Trophoblast cell (in vitro differentiated cells and primary cell): ENCODE data around the gene CAMK2A.

Experiments
- DNase-seq, 2 donors: peaks; one replicate each; pipeline ENCODE4 v3.0.0-alpha.2; 2016
- H2AFZ ChIP-seq: 2 replicates; pipeline ENCODE4 v1.6.1; 2013; ENCODE audit warnings: low read length, moderate library complexity, mild to moderate bottlenecking; ENCODE audit not compliant: insufficient read depth, poor library complexity
- H2AK5ac ChIP-seq: 2 replicates; pipeline ENCODE4 v1.6.1; 2013; ENCODE audit warnings: mild to moderate bottlenecking, low read length
- H2BK120ac ChIP-seq: 2 replicates; pipeline ENCODE4 v1.6.1; 2013; ENCODE audit warnings: low read length, mild to moderate bottlenecking, moderate library complexity; ENCODE audit not compliant: insufficient read depth, poor library complexity
- H2BK12ac ChIP-seq: 2 replicates; pipeline ENCODE4 v1.6.1; 2013; ENCODE audit warnings: mild to moderate bottlenecking, low read length, moderate library complexity
- H2BK5ac ChIP-seq: 2 replicates; pipeline ENCODE4 v1.6.1; 2013; ENCODE audit warnings: low read length, low read depth, moderate library complexity, mild to moderate bottlenecking; ENCODE audit not compliant: poor library complexity
- H3K14ac ChIP-seq: 2 replicates; pipeline ENCODE4 v1.6.1; 2013; ENCODE audit warnings: mild to moderate bottlenecking, low read length
- H3K18ac ChIP-seq: 2 replicates; pipeline ENCODE4 v1.6.1; 2013; ENCODE audit warnings: mild to moderate bottlenecking, low read length
- H3K23ac ChIP-seq: 2 replicates; pipeline ENCODE4 v1.6.1; 2013; ENCODE audit warnings: low read length
- H3K27ac ChIP-seq: 2 replicates; pipeline ENCODE4 v1.5.1; 2013; ENCODE audit warnings: low read depth, mild to moderate bottlenecking, inconsistent platforms, low read length, moderate library complexity
- H3K27me3 ChIP-seq: 2 replicates; pipeline ENCODE4 v1.6.1; 2013; ENCODE audit warnings: inconsistent platforms, mild to moderate bottlenecking, low read length, moderate library complexity; ENCODE audit not compliant: insufficient read depth
- H3K36me3 ChIP-seq, 2 experiments: 1 replicate in 1 of 2; 2 replicates in 1 of 2; pipeline ENCODE4 v1.6.1; 2013; ENCODE audit warnings: low read length in 2 of 2, mild to moderate bottlenecking in 2 of 2, moderate library complexity in 1 of 2; ENCODE audit not compliant: insufficient read depth in 2 of 2, control insufficient read depth in 1 of 2
- H3K4ac ChIP-seq: 2 replicates; pipeline ENCODE4 v1.6.1; 2013; ENCODE audit warnings: low read depth, mild to moderate bottlenecking, low read length, moderate library complexity
- H3K4me1 ChIP-seq, 2 experiments: 1 replicate in 1 of 2; 2 replicates in 1 of 2; pipeline ENCODE4 v1.6.1; 2013; ENCODE audit warnings: low read length in 2 of 2, mild to moderate bottlenecking in 2 of 2, moderate library complexity in 1 of 2; ENCODE audit not compliant: insufficient read depth in 2 of 2, control insufficient read depth in 1 of 2
- H3K4me2 ChIP-seq: 2 replicates; pipeline ENCODE4 v1.6.1; 2013; ENCODE audit warnings: inconsistent platforms, mild to moderate bottlenecking, low read length, moderate library complexity
- H3K4me3 ChIP-seq: 2 replicates; pipeline ENCODE4 v1.5.1; 2013; ENCODE audit warnings: mild to moderate bottlenecking, low read depth, low read length, inconsistent platforms
- H3K79me1 ChIP-seq: one replicate; pipeline ENCODE4 v1.6.1; 2013; ENCODE audit warnings: low read length
- H3K79me2 ChIP-seq: 2 replicates; pipeline ENCODE4 v1.6.1; 2013; ENCODE audit warnings: low read length, mild to moderate bottlenecking; ENCODE audit not compliant: control insufficient read depth, insufficient read depth, poor library complexity
- H3K9ac ChIP-seq: 2 replicates; pipeline ENCODE4 v1.6.1; 2013; ENCODE audit warnings: mild to moderate bottlenecking, low read length
- H3K9me3 ChIP-seq: 2 replicates; pipeline ENCODE4 v1.6.1; 2013; ENCODE audit warnings: low read depth, mild to moderate bottlenecking, control low read depth, inconsistent platforms, low read length; ENCODE audit not compliant: insufficient read depth
- H4K12ac ChIP-seq: 2 replicates; pipeline ENCODE4 v1.6.1; 2013; ENCODE audit warnings: low read depth, mild to moderate bottlenecking, low read length, moderate library complexity
- H4K8ac ChIP-seq: 2 replicates; pipeline ENCODE4 v1.6.1; 2013; ENCODE audit warnings: low read depth, mild to moderate bottlenecking, low read length, moderate library complexity
- H4K91ac ChIP-seq: one replicate; pipeline ENCODE4 v1.6.1; 2013; ENCODE audit warnings: low read depth, mild to moderate bottlenecking, low read length, moderate library complexity
- WGBS: extraction: QIAGEN DNeasy Blood & Tissue Kit; methylation state at CpG from one replicate; pipeline ENCODE4 v1.1.7; 2013; ENCODE audit warnings: missing lambda C conversion rate; ENCODE audit not compliant: insufficient read length, insufficient coverage; ENCODE audit errors: extremely low coverage; 5-methylcytosine and 5-hydroxymethylcytosine counted together

Gene CAMK2A

GRCh38 chr5:150305095-150305494, 15.5 kb upstream of the CAMK2A start:
- no peak overlapping the region for H2BK5ac ChIP-seq

DNA sequence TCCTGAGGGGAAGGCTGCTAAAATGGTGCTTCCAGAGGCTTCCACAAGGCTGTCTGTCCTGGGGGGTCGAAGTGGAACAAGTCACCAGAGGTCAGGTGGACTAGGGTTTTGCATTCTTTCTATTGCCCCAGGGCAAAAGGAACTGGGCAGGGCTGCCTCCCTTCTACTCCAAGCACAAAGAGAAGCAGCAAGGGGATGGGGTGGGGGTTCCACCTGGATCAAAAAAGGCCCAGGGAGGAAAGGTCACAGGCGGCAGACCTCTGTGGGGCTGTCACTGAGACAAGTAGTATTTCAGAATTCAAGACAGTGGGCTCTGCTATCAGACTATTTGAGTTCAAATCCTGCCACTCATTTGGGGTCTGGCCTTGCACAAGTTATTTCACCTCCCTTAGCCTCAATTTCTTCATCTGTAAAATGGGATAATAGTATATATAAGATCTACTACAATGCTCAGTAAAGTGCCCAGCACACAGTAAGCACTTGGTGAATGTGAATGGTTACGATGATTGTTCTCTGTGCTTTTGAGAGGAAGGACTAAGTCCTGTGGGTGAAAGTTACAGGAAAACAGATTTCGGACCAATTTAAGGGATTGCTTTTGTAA, 15.0 kb upstream of the CAMK2A start:
- DNase-seq: no peak
- Histone ChIP-seq H3K36me3 (no peaks in the 10 kb centered on the region), H3K4me2 (peak overlapping the region; percentile 7), H3K23ac (no peak overlapping the region), H3K9ac (no peak overlapping the region), H3K9me3 (no peaks in the 10 kb centered on the region), H3K79me2 (peaks cover 2% of the 10 kb centered on the region), H2BK120ac (no peak overlapping the region), H3K79me1 (peaks cover 14% of the 10 kb centered on the region), H2AK5ac (peak overlapping the region; percentile 14), H3K4me1 (peaks cover 22 to 23% of the 10 kb centered on the region in 2 experiments), H4K8ac (no peak overlapping the region), H4K12ac (no peak overlapping the region), H3K27ac (peak overlapping the region; percentile 38), H4K91ac (peak overlapping the region; percentile 2), H3K18ac (peak overlapping the region; percentile 56), H3K4ac (no peak overlapping the region), H2BK12ac (no peak overlapping the region), H3K4me3 (no peak overlapping the region), H2BK5ac (peak overlapping the region; percentile 18), H3K14ac (no peak overlapping the region), H3K27me3 (no peaks in the 10 kb centered on the region), H2AFZ (no peak overlapping the region)
- no CpG with 5 or more reads among the region's 4 CpGs for WGBS

More at GRCh38 chr5:150305095-150305494, 15.5 kb upstream of the CAMK2A start:
- H3K9ac ChIP-seq: no peak overlapping the region
- peaks cover 22 to 23% of the 10 kb centered on the region in 2 experiments for H3K4me1 ChIP-seq
- no peak overlapping the region for H2BK120ac ChIP-seq
- H3K4me3 ChIP-seq: no peak overlapping the region
- H3K23ac ChIP-seq: no peak overlapping the region
- no peak overlapping the region for H2AK5ac ChIP-seq
- H2AFZ ChIP-seq: no peak overlapping the region
- no peak for DNase-seq
- H3K4me2 ChIP-seq: no peak overlapping the region
- H4K91ac ChIP-seq: no peak overlapping the region
- no peak overlapping the region for H3K4ac ChIP-seq
- no peaks in the 10 kb centered on the region for H3K9me3 ChIP-seq
- no peak overlapping the region for H4K12ac ChIP-seq
- H3K79me1 ChIP-seq: peaks cover 14% of the 10 kb centered on the region
- H3K27me3 ChIP-seq: no peaks in the 10 kb centered on the region
- peak overlapping the region; percentile 14 for H3K27ac ChIP-seq
- no peak overlapping the region for H4K8ac ChIP-seq
- no CpG with 5 or more reads among the region's 2 CpGs for WGBS
- H2BK12ac ChIP-seq: no peak overlapping the region
- no peaks in the 10 kb centered on the region for H3K36me3 ChIP-seq
- no peak overlapping the region for H3K14ac ChIP-seq
- H3K18ac ChIP-seq: no peak overlapping the region
- peaks cover 2% of the 10 kb centered on the region for H3K79me2 ChIP-seq

- peaks cover 12% of the 10 kb centered on the region for H3K79me1 ChIP-seq
- H2BK5ac ChIP-seq: peak overlapping the region; percentile 18
- H2AK5ac ChIP-seq: no peak overlapping the region
- H3K4me2 ChIP-seq: peak overlapping the region; percentile 7
- H3K4me3 ChIP-seq: no peak overlapping the region
- no peak overlapping the region for H3K14ac ChIP-seq
- H3K27ac ChIP-seq: peak overlapping the region; percentile 44
- H3K4me1 ChIP-seq: peaks cover 22 to 23% of the 10 kb centered on the region in 2 experiments
- no peaks in the 10 kb centered on the region for H3K36me3 ChIP-seq
- H3K9ac ChIP-seq: no peak overlapping the region
- peak overlapping the region; percentile 2 for H4K91ac ChIP-seq
- H4K12ac ChIP-seq: no peak overlapping the region
- WGBS: no CpG with 5 or more reads among the region's 7 CpGs
- H3K27me3 ChIP-seq: no peaks in the 10 kb centered on the region
- DNase-seq: peak in 1 of 2 donors; percentile 44
- H2BK120ac ChIP-seq: no peak overlapping the region
- H3K4ac ChIP-seq: no peak overlapping the region
- H3K18ac ChIP-seq: no peak overlapping the region
- H4K8ac ChIP-seq: no peak overlapping the region
- no peaks in the 10 kb centered on the region for H3K9me3 ChIP-seq
- no peak overlapping the region for H2AFZ ChIP-seq
- H2BK12ac ChIP-seq: peak overlapping the region; percentile 20
- peaks cover 2% of the 10 kb centered on the region for H3K79me2 ChIP-seq
- H3K23ac ChIP-seq: no peak overlapping the region
Measured at GRCh38 chr5:150303660-150304386, 14.2 kb upstream of the CAMK2A start.

GRCh38 chr5:150303070-150303615, 13.6 kb upstream of the CAMK2A start:
- no peak overlapping the region for H3K18ac ChIP-seq
- peak overlapping the region; percentile 24 for H2BK120ac ChIP-seq

More at GRCh38 chr5:150303070-150303615, 13.6 kb upstream of the CAMK2A start:
- H3K4me2 ChIP-seq: peak overlapping the region; percentile 76
- peaks cover 12% of the 10 kb centered on the region for H3K79me1 ChIP-seq
- H4K8ac ChIP-seq: no peak overlapping the region
- H3K79me2 ChIP-seq: peaks cover 2% of the 10 kb centered on the region
- no peak for DNase-seq
- H3K27ac ChIP-seq: peak overlapping the region; percentile 44
- no peak overlapping the region for H2BK5ac ChIP-seq
- peak overlapping the region; percentile 54 for H2BK12ac ChIP-seq
- H3K9ac ChIP-seq: no peak overlapping the region
- H3K4me3 ChIP-seq: no peak overlapping the region
- WGBS: no CpG with 5 or more reads among the region's 16 CpGs
- H3K14ac ChIP-seq: peak overlapping the region; percentile 20
- H4K91ac ChIP-seq: no peak overlapping the region
- H3K27me3 ChIP-seq: no peaks in the 10 kb centered on the region
- no peak overlapping the region for H2AK5ac ChIP-seq
- H3K4ac ChIP-seq: no peak overlapping the region
- H3K4me1 ChIP-seq: peaks cover 22 to 23% of the 10 kb centered on the region in 2 experiments
- H4K12ac ChIP-seq: no peak overlapping the region
- no peak overlapping the region for H3K23ac ChIP-seq
- no peak overlapping the region for H2AFZ ChIP-seq
- H3K36me3 ChIP-seq: no peaks in the 10 kb centered on the region
- H3K9me3 ChIP-seq: no peaks in the 10 kb centered on the region
